Lung microvascular endothelial cell (primary cell): ENCODE measurements around the gene CDK5RAP2. TPM values are rescaled to one million over a fixed set of nuclear protein-coding genes. Genes with fewer than 3 reads are reported as not detected.
"Not testable (repeated sequence)": the region's sequence is repeated elsewhere in the genome, so short reads cannot be mapped to it uniquely, and the experiment has no call there.

Experiments
- DNase-seq, 2 donors: peaks; one replicate each; pipeline versions ENCODE4 v3.0.0 to v3.0.0-alpha.2; 2010; ENCODE audit warnings: low read depth in 2 of 2
- total RNA-seq: library from RNA; depleted of rRNA; stranded (reverse); fragments of >200 nt; gene quantifications from 2 replicates; pipeline ENCODE4 v1.2.1, GENCODE V29; 2014

The CDK5RAP2 gene
- total RNA-seq, 1 donor from 2014 or later = 15.9 TPM

GRCh38 chr9:120592210-120592609 is 12.2 kb upstream of the CDK5RAP2 start:
- no peak for DNase-seq

- DNase-seq = no peak
Observed at GRCh38 chr9:120587328-120587727, 7.4 kb upstream of the CDK5RAP2 start.

- DNase-seq = peak; percentile 96 to 97
Observed at GRCh38 chr9:120583958-120584369, 4.0 kb upstream of the CDK5RAP2 start.

GRCh38 chr9:120579139-120580050 is 572 bp downstream of the CDK5RAP2 start:
- peak in 1 of 2 donors; percentile 6 for DNase-seq

GRCh38 chr9:120574473-120574872 is 5.5 kb downstream of the CDK5RAP2 start:
- no peak for DNase-seq

- no peak for DNase-seq
Observed at GRCh38 chr9:120572472-120572871, 7.5 kb downstream of the CDK5RAP2 start.

- peak in 1 of 2 donors; percentile 60 for DNase-seq
Observed at GRCh38 chr9:120571443-120572257, 8.3 kb downstream of the CDK5RAP2 start.

GRCh38 chr9:120570296-120570695 is 9.7 kb downstream of the CDK5RAP2 start:
- DNase-seq = no peak

- no peak for DNase-seq
Observed at GRCh38 chr9:120569556-120569955, 10.4 kb downstream of the CDK5RAP2 start.

GRCh38 chr9:120568816-120569215 is 11.2 kb downstream of the CDK5RAP2 start:
- no peak for DNase-seq

- DNase-seq = no peak
Observed at GRCh38 chr9:120567874-120568273, 12.1 kb downstream of the CDK5RAP2 start.

- no peak for DNase-seq
Observed at GRCh38 chr9:120567081-120567480, 12.9 kb downstream of the CDK5RAP2 start.

GRCh38 chr9:120564589-120564988 is 15.4 kb downstream of the CDK5RAP2 start:
- DNase-seq = no peak

- DNase-seq = peak in 1 of 2 donors; percentile 6
Observed at GRCh38 chr9:120562861-120563443, 17.0 kb downstream of the CDK5RAP2 start.

- no peak for DNase-seq
Observed at GRCh38 chr9:120561709-120562108, 18.3 kb downstream of the CDK5RAP2 start.

GRCh38 chr9:120559546-120559945 is 20.4 kb downstream of the CDK5RAP2 start:
- DNase-seq = no peak

- no peak for DNase-seq
Observed at GRCh38 chr9:120558454-120558853, 21.5 kb downstream of the CDK5RAP2 start.

- DNase-seq = no peak
Observed at GRCh38 chr9:120557205-120557604, 22.8 kb downstream of the CDK5RAP2 start.

- DNase-seq = no peak
Observed at GRCh38 chr9:120556775-120557174, 23.2 kb downstream of the CDK5RAP2 start.

- no peak for DNase-seq
Observed at GRCh38 chr9:120555839-120556238, 24.1 kb downstream of the CDK5RAP2 start.

- DNase-seq = not testable (repeated sequence)
Observed at GRCh38 chr9:120552210-120552704, 27.7 kb downstream of the CDK5RAP2 start.
